Measurements from ENCODE around the gene EARS2.

DNA sequence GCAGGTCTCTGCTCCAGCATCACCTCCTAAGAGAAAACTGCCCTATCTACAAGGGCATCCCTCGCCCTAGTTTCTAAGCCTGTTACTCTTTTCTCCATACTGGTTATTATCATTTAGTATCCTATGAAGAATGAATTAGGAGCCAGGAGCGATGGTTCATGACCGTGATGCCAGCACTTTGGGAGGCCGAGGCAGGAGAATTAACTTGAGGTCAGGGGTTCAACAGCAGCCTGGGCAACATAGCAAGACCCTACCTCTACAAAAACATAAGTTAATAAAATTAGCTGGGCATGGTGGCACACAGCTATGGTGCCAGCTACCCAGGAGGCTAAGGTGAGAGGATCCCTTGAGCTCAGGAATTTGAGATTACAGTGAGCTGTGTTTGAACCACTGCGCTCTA is 7.2 kb downstream of the EARS2 start:
- TF ChIP-seq, protein P1, sequence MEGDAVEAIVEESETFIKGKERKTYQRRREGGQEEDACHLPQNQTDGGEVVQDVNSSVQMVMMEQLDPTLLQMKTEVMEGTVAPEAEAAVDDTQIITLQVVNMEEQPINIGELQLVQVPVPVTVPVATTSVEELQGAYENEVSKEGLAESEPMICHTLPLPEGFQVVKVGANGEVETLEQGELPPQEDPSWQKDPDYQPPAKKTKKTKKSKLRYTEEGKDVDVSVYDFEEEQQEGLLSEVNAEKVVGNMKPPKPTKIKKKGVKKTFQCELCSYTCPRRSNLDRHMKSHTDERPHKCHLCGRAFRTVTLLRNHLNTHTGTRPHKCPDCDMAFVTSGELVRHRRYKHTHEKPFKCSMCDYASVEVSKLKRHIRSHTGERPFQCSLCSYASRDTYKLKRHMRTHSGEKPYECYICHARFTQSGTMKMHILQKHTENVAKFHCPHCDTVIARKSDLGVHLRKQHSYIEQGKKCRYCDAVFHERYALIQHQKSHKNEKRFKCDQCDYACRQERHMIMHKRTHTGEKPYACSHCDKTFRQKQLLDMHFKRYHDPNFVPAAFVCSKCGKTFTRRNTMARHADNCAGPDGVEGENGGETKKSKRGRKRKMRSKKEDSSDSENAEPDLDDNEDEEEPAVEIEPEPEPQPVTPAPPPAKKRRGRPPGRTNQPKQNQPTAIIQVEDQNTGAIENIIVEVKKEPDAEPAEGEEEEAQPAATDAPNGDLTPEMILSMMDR (IDR thresholded peaks at IDR 0.05): no peak
- TF ChIP-seq EZH2 (IDR thresholded peaks at IDR 0.05): no peak
- no peak for TF ChIP-seq EZH2phosphoT487 (IDR thresholded peaks at IDR 0.05)
